SHP77 (cell line): ENCODE data around the gene MAD2L1BP.
A peak's percentile ranks its signal among the peaks of the same experiment; 100 is the strongest.

Experiments used
- DNase-seq, 2 experiments: peaks; one replicate each; lab custom pipeline; 2025; lab: John Stamatoyannopoulos, UW

MAD2L1BP gene

DNA sequence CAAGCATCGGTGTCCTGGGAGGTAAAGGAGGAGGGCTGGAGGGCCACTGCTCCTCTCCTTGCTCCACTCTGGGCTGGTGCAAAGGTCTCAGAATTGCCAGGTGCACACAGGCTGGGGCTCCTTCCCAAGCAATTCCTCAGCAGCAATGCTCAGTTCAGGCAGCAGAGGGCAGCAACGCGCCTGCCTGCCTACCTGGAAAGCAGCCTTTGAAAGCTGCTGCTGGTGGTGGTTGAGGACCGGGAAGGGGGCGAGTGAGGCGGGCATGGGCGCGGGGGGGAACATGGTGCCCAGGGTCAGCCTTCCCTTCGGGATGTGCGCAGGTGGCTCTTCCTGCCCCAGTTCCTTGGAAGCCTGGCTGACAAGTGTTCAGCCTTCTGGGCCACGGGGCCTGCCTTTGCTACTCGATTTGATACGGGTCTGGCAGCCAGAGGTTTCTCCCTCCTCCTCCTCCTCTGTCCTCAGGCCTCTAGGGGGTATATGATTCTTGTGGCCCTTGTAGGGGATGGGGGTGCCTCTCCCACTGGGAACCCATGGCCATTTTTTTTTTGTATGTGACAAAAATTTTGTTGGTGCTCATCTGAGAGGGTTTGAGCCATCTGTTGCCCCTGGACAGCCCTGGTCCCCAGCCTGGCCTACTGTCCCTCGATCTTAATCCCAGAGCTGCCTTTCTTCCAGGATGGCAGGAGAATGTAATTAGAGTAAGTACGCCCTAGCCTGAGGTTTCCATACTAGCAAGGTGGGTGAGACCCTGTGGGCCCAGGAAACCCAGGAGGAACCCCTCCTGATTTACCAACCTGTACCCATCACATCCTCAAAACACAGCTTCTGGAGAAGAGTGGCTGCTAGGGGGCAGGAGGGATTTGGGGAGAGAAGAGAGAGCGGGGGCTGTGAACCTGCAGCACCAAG is 31.9 kb downstream of the MAD2L1BP start:
- DNase-seq: peak; percentile 62 to 65

GRCh38 chr6:43668151-43669028 is 32.8 kb downstream of the MAD2L1BP start:
- DNase-seq: peak; percentile 73 to 75

DNA sequence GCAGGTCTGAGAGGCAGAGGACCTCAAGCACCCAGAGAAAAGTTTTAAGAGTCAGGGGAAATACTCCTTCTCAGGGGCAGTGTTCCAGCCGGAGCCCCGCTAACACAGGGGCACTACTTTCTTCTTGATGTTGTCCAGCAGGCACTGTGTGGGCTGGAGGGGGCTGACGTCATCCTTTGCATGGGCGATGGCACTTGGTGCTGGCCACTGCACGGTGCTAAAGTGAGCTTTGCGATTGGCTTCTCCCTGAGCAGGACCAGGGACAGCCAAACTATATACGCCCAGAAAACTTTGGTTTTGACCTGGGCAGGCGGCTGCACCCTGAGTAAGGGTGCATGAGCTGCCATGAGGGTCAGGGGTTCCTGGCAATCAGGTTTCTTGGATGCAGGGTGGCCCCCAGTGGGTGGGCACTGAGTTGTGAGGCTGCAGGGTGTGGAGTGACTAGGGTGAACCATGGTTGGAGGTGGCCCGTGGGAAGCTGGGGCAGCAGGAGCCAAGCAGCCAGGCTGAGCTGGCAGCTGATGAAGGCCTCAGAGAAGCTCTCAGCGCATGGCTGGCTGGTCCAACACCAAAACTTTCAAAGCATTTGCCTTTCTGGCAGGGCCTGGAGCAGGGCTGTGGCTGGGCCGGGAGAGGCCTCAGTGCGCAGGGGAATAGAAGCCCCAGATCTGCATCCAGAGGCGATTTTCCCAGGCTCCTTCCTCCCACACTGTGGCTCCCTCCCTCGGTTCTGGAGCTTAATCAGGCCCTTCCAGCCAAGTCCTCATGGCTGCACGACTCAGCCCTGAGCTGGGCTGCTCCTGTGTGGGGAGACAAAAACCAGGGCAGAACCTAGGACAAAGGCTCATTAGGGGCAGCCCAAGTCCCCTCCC is 33.6 kb downstream of the MAD2L1BP start:
- DNase-seq: peak; percentile 9 to 44

GRCh38 chr6:43669922-43670622 is 34.4 kb downstream of the MAD2L1BP start:
- DNase-seq: no peak

DNA sequence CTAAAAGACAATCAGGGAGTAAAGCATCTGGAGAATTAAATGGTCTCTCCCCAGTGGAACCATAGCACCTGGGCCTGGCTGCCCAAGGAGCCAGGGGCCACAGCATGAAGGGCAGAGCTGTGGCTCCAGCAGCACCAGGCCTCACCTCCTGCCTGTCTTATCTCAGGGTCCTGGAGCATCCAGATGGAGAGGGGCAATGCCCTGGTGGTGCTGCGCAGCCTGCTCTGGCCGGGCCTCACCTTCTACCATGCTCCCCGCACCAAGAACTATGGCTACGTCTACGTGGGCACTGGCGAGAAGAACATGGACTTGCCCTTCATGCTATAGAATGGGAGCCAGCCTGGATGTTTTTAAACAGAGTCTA is 35.0 kb downstream of the MAD2L1BP start:
- no peak for DNase-seq

DNA sequence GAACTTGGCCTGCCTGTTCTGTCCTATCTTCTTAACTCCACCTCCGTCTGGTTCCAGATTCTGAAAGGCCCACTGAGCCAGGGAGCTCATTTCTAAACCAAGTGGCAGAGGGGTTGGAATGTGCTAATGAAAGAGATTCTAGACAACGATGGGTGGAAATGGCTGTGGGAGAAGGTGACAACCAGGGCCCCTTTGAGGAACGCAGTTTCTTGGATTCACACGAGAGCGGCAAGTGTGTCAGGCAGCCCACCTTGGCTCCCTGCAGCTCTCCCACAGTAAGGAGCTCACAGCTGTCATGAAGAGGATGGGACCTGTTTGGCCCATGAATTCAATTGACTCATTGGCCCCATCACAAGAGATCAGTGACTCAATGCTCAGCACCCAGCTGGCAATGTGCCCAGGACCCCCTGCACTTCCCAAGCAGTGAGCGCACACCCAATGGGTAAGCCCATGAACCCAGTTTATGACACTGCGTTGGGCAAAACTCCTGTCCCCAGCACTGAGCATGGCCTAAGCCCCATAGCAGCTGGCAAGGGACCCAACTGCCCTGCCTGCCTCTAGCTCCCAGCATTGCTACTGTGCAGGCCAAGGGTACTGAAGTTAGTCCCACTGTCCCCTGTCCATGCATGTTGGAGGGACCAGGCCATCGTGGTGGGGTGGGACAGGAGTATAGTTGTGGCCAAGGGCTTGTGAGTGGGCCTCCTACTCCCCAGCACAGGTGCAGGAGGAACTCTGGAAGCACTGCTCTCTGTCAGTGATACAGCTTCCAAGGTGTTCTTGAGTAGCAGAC is 35.6 kb downstream of the MAD2L1BP start:
- DNase-seq: no peak

DNA sequence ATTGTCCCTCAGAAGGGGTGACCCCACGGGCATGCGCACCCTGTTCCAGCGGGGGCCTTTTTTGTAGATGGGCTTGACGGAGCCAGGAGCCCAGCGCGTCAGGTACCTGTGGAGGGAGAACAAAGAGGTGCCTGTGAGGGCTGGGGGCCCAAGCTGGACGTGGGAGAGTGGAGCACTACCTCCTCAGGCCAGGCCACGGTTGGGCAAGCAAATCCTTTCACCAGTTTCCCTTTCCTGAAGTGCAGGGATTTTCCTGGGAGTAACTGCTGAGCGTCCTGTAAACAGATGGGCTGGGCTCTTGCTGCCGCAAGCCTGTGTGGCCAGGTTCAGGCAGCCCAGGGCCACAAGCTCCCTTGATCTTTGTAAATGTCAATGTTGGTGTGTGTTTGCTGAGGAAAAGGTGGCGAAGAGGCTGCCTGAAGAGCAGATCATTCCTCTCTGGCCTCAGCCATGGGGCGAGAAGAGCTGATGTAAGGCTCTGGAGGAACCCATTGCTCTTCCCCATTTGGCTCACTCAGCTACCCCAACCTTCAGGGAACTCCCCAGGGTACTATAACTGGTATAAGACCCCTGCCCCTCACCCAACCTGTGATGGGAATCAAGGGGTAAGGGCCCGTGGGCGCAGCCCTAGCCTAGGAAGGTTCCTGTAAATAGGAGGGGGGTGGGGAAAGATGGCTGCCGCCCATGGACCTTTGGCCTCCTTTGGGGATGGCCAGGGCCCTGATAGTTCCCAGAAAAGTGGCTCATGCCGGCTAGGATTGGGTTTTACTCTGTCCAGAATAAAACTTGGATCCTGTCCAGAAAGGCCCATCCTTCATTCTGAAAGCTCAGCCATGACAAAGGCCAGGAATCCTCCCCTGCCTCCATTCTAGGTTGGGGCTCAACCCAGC is 36.4 kb downstream of the MAD2L1BP start:
- no peak for DNase-seq

GRCh38 chr6:43673444-43674084 is 37.9 kb downstream of the MAD2L1BP start:
- no peak for DNase-seq

GRCh38 chr6:43674291-43674690 is 38.7 kb downstream of the MAD2L1BP start:
- DNase-seq: no peak

GRCh38 chr6:43674921-43675320 is 39.3 kb downstream of the MAD2L1BP start:
- no peak for DNase-seq

DNA sequence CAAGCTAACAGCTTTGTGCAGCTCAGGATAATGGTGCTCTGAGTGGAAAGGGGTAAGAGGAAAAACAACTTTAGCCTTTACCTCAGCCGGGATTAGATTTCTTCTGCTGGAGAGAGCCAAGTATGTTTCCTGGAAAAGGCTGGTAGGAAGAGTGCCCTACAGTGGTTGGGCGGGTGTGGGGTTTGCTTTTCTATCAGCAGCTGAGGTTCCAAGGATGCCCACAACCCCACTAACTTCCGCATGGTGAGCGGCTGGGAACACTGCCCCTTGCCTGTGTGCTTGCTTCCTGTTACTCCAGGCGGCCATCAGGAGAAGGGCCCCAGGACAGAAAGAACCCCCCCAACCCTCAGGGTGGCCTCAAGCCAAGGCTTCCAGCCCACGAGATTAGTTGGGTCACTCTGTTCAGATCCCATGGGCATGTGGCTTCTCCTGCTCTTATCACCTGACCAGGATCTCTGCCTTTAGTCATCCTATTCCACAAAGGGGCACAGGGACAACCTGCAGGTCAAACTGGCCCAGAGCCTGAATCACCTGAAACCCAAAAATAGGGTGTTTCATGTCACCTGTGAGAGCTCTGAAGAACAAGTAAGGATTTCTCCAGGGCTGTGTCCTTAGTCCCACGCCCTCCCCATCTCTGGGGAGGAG is 41.4 kb downstream of the MAD2L1BP start:
- no peak for DNase-seq

- DNase-seq: no peak
Measured at GRCh38 chr6:43677759-43678158, 42.1 kb downstream of the MAD2L1BP start.

DNA sequence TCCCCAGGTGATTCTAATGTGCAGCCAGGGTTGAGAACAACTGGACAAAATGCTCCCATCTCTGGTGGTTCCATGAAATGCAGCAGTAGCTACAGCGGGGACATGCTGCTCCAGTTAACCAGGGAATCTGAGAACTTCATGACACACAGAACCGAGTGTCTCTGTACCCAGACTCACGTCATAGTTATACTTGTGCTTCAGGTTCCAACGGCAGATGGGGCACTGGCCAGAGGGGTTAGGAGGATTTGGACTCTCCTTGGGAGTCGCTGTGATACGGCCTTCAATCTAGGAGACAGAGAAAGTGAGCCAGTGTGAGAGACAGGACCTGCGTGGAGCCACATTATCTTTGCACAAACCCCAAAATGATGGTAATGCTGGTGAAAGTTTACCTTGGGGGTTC is 42.7 kb downstream of the MAD2L1BP start:
- DNase-seq: no peak

DNA sequence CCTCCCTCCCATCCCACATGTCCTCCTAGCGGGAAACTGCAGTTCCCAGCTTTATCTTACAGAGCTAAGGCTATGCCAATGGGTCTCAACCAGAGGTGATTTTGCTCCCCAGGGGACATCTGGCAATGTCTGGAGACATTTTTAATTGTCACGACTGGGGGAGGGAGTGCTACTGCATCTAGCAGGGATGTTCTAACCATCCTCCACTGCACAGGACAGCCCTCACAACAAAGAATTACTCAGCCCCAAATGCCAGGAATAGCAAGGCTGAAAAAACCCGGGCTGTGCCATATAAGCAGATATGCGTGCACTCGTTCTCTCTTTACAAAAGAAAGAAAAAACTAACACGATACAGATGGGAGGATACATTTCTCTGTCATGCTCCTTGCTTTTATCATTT is 43.4 kb downstream of the MAD2L1BP start:
- no peak for DNase-seq

DNA sequence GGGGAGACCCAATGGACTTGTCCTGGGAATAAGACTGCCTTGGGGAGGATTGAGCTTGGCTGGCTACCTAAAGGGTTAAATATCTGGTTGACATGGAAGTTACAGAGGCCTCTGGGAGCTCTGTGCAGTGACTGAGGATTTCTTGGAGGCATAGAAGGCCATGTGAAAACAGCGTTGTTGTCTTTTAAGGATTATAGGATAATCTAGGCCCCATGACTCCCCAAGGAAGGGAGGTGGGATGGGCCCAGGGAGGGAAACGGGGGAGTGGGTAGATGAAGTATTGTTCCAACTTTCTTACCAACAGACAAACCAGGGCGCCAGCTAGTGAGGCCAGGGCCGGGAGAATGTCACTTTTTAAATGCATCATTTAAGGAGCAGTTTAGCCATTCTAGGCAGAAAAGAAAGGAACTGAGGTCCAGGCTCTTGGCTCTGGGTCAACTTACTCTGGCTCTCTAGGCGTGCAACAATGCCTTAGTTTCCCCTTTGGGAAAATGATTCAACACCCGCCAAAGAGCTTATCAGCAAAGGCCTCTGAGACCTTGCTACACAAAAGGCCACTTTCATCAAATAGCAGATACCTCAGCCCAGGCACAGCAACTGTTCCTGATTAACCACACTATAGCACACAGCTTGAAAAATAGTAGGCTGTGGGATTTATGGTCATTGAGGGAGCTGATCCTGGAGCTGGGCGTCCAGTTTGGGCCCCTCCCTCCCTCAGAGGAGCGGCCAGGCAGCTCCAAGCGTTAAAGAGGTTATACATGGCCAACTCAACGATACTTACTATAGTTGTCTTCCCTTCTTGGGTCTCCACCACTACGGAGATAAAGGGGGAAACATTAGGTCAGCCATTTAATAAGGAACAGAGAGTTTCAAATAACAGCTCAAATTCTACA is 44.9 kb downstream of the MAD2L1BP start:
- no peak for DNase-seq

GRCh38 chr6:43681303-43681702 is 45.7 kb downstream of the MAD2L1BP start:
- no peak for DNase-seq

DNA sequence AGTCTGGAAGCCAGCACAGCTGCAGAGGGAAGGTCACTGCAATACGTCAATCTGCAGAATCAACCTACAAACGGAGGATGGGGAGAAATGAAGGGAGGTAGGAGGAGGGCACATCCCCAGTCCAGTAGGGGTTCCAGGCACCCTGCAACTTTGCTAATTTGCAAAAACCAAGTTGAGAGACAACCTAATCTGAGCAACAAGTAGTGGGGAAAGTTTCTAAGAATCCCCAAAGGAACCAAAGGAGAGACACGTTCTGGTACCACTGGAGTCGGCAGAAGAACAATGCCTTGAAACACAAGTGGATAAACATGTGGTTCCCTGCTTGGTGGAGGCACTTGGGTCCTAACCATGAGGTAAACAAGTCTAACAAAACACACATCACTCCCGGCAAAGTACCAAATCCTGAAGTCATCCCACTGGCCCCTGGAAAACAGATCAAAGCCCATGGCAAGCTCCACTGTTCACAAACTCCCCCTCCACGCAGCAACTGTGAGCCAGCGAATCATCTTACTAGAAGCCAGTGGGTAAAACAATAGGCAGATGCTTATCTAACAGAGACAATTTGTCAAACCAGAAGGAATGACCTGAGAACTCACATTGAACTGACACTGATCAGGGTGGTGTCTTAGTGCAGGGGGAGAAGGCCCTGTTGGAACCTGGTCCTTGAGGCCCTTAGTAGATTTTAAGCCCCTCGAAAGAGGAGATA is 47.2 kb downstream of the MAD2L1BP start:
- DNase-seq: no peak
